Neuronal stem cell (in vitro differentiated cells): ENCODE data around the gene PRDX2.

ENCODE experiments used
- DNase-seq: peaks from one replicate; pipeline ENCODE4 v3.0.0-alpha.2; 2013; ENCODE audit warnings: low spot score
- H2AFZ ChIP-seq: one replicate; pipeline ENCODE4 v1.6.1; 2013; ENCODE audit warnings: mild to moderate bottlenecking, low read length, inconsistent platforms
- H2AK5ac ChIP-seq: 2 replicates; pipeline ENCODE4 v1.6.1; 2013; ENCODE audit warnings: low read depth, mild to moderate bottlenecking, inconsistent platforms, low read length, moderate library complexity, mixed read lengths
- H2BK120ac ChIP-seq: 2 replicates; pipeline ENCODE4 v1.6.1; 2013; ENCODE audit warnings: low read depth, mild to moderate bottlenecking, inconsistent platforms, low read length, moderate library complexity, mixed read lengths
- H2BK12ac ChIP-seq: one replicate; pipeline ENCODE4 v1.6.1; 2013; ENCODE audit warnings: low read length, inconsistent platforms
- H2BK15ac ChIP-seq: 2 replicates; pipeline ENCODE4 v1.6.1; 2013; ENCODE audit warnings: mild to moderate bottlenecking, low read length, inconsistent platforms, mixed read lengths
- H2BK5ac ChIP-seq: one replicate; pipeline ENCODE4 v1.6.1; 2013; ENCODE audit warnings: inconsistent platforms, mild to moderate bottlenecking, low read length, moderate library complexity
- H3K14ac ChIP-seq: one replicate; pipeline ENCODE4 v1.6.1; 2013; ENCODE audit warnings: low read length, inconsistent platforms
- H3K18ac ChIP-seq: 2 replicates; pipeline ENCODE4 v1.6.1; 2013; ENCODE audit warnings: low read length, inconsistent platforms
- H3K23ac ChIP-seq: 2 replicates; pipeline ENCODE4 v1.6.1; 2013; ENCODE audit warnings: low read depth, mild to moderate bottlenecking, mixed read lengths, low read length, inconsistent platforms; ENCODE audit not compliant: poor library complexity
- H3K27ac ChIP-seq: replicated peaks from 3 replicates; pipeline ENCODE4 v1.5.1; 2013; ENCODE audit warnings: low read length, inconsistent platforms
- H3K27me3 ChIP-seq, 3 experiments: 2 replicates each; pipeline ENCODE4 v1.6.1; 2013; ENCODE audit warnings: low read length in 3 of 3, mild to moderate bottlenecking in 2 of 3, inconsistent platforms in 1 of 3, low read depth in 1 of 3, mixed read lengths in 1 of 3, moderate library complexity in 1 of 3; ENCODE audit not compliant: control insufficient read depth in 3 of 3, insufficient read depth in 3 of 3
- H3K36me3 ChIP-seq, 2 donors: replicated peaks in 1 of 2; 2 replicates each; pipeline ENCODE4 v1.6.1; 2013; ENCODE audit warnings: low read length in 2 of 2; ENCODE audit not compliant: control insufficient read depth in 2 of 2, insufficient read depth in 2 of 2
- H3K4ac ChIP-seq: 2 replicates; pipeline ENCODE4 v1.6.1; 2013; ENCODE audit warnings: inconsistent platforms, mild to moderate bottlenecking, low read length, moderate library complexity
- H3K4me1 ChIP-seq, 2 donors: 1 replicate in 1 of 2; 2 replicates in 1 of 2; pipeline ENCODE4 v1.6.1; 2013; ENCODE audit warnings: low read length in 2 of 2, low read depth in 1 of 2; ENCODE audit not compliant: control insufficient read depth in 2 of 2, insufficient read depth in 1 of 2
- H3K4me2 ChIP-seq: one replicate; pipeline ENCODE4 v1.6.1; 2013; ENCODE audit warnings: mild to moderate bottlenecking, low read length, inconsistent platforms; ENCODE audit not compliant: insufficient read depth, poor library complexity, severe bottlenecking
- H3K4me3 ChIP-seq, 2 donors: 2 replicates each; pipeline ENCODE4 v1.5.1; 2013; ENCODE audit warnings: low read length in 2 of 2, mild to moderate bottlenecking in 2 of 2, inconsistent platforms in 1 of 2, moderate library complexity in 1 of 2
- H3K79me1 ChIP-seq: one replicate; pipeline ENCODE4 v1.6.1; 2013; ENCODE audit warnings: low read depth, mild to moderate bottlenecking, inconsistent platforms, low read length, moderate library complexity
- H3K9ac ChIP-seq: one replicate; pipeline ENCODE4 v1.6.1; 2013; ENCODE audit warnings: mild to moderate bottlenecking, low read depth, low read length, inconsistent platforms; ENCODE audit not compliant: poor library complexity
- H3K9me3 ChIP-seq, 2 donors: replicated peaks in 1 of 2; 2 replicates each; pipeline versions ENCODE3 to v1.6.1; 2013; ENCODE audit warnings: low read length in 2 of 2, mild to moderate bottlenecking in 2 of 2, inconsistent platforms in 1 of 2, low read depth in 1 of 2, mixed read lengths in 1 of 2, moderate library complexity in 1 of 2; ENCODE audit not compliant: control insufficient read depth in 2 of 2, insufficient read depth in 1 of 2
- H4K8ac ChIP-seq: one replicate; pipeline ENCODE4 v1.6.1; 2013; ENCODE audit warnings: low read depth, mild to moderate bottlenecking, inconsistent platforms, low read length, moderate library complexity
- H4K91ac ChIP-seq: one replicate; pipeline ENCODE4 v1.6.1; 2013; ENCODE audit warnings: low read length, low read depth, mild to moderate bottlenecking, inconsistent platforms; ENCODE audit not compliant: poor library complexity
- WGBS, 2 donors: extraction: QIAGEN DNeasy Blood & Tissue Kit; methylation state at CpG; one replicate each; pipeline ENCODE4 v1.1.7; 2013; ENCODE audit warnings: missing lambda C conversion rate in 2 of 2, mixed read lengths in 1 of 2; ENCODE audit not compliant: insufficient read length in 2 of 2, insufficient replicate concordance in 1 of 2; ENCODE audit errors: extremely low coverage in 2 of 2; 5-methylcytosine and 5-hydroxymethylcytosine counted together

The PRDX2 gene

DNA sequence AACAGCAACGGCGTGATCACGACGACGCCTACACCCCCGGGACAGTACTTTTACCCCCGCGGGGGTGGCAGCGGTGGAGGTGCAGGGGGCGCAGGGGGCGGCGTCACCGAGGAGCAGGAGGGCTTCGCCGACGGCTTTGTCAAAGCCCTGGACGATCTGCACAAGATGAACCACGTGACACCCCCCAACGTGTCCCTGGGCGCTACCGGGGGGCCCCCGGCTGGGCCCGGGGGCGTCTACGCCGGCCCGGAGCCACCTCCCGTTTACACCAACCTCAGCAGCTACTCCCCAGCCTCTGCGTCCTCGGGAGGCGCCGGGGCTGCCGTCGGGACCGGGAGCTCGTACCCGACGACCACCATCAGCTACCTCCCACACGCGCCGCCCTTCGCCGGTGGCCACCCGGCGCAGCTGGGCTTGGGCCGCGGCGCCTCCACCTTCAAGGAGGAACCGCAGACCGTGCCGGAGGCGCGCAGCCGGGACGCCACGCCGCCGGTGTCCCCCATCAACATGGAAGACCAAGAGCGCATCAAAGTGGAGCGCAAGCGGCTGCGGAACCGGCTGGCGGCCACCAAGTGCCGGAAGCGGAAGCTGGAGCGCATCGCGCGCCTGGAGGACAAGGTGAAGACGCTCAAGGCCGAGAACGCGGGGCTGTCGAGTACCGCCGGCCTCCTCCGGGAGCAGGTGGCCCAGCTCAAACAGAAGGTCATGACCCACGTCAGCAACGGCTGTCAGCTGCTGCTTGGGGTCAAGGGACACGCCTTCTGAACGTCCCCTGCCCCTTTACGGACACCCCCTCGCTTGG is 9.3 kb downstream of the PRDX2 start:
- Histone ChIP-seq H2BK15ac (peak overlapping the region; percentile 84), H4K91ac (no peak overlapping the region), H3K23ac (peak overlapping the region; percentile 85), H3K18ac (peak overlapping the region; percentile 97), H2AFZ (peak overlapping the region; percentile 88), H2BK120ac (no peak overlapping the region), H3K9me3 (no peaks in the 10 kb centered on the region), H3K27ac (no peak overlapping the region), H3K4me3 (peak overlapping the region; percentile 60 to 79), H3K4me1 (peaks cover 24 to 43% of the 10 kb centered on the region in 2 donors), H3K4ac (peak overlapping the region; percentile 37), H3K14ac (peak overlapping the region; percentile 42), H3K27me3 (peaks cover 0 to 31% (median 3%) of the 10 kb centered on the region in 3 experiments), H3K36me3 (peaks cover 0 to 7% of the 10 kb centered on the region in 2 donors), H4K8ac (no peak overlapping the region), H2BK12ac (no peak overlapping the region), H2BK5ac (peak overlapping the region; percentile 71), H3K4me2 (peak overlapping the region; percentile 96), H3K79me1 (peaks cover 4% of the 10 kb centered on the region), H2AK5ac (peak overlapping the region; percentile 72), H3K9ac (peak overlapping the region; percentile 91)
- WGBS, 2 donors: no CpG with 5 or more reads among the region's 84 CpGs
- no peak for DNase-seq

DNA sequence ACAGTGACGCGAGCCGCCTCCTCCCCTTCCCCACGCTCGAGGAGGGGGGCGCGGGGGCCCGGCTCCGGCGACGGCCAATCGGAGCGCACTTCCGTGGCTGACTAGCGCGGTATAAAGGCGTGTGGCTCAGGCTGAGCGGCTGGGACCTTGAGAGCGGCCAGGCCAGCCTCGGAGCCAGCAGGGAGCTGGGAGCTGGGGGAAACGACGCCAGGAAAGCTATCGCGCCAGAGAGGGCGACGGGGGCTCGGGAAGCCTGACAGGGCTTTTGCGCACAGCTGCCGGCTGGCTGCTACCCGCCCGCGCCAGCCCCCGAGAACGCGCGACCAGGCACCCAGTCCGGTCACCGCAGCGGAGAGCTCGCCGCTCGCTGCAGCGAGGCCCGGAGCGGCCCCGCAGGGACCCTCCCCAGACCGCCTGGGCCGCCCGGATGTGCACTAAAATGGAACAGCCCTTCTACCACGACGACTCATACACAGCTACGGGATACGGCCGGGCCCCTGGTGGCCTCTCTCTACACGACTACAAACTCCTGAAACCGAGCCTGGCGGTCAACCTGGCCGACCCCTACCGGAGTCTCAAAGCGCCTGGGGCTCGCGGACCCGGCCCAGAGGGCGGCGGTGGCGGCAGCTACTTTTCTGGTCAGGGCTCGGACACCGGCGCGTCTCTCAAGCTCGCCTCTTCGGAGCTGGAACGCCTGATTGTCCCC is 10.1 kb downstream of the PRDX2 start, which contains the start of gene JUNB:
TSS of gene JUNB (plus strand) at position 142 of the 706 bp plus-strand sequence. CDS start at position 428, 286 bp downstream.
- Histone ChIP-seq H2BK15ac (peak within 1 kb of the TSS; percentile 84), H2BK12ac (no peak within 1 kb of the TSS), H3K9ac (peak within 1 kb of the TSS; percentile 91), H2BK120ac (peak within 1 kb of the TSS; percentile 47), H3K36me3 (no peaks in the 10 kb centered on the region), H3K4ac (peak within 1 kb of the TSS; percentile 60), H2AK5ac (peak within 1 kb of the TSS; percentile 72), H3K9me3 (no peaks in the 10 kb centered on the region), H3K18ac (peak within 1 kb of the TSS; percentile 97), H3K4me1 (peaks cover 24 to 43% of the 10 kb centered on the region in 2 donors), H4K8ac (no peak within 1 kb of the TSS), H3K14ac (peak within 1 kb of the TSS; percentile 42), H3K23ac (peak within 1 kb of the TSS; percentile 100), H4K91ac (no peak within 1 kb of the TSS), H3K27me3 (peaks cover 0 to 31% (median 3%) of the 10 kb centered on the region in 3 experiments), H3K27ac (no peak within 1 kb of the TSS), H2AFZ (peak within 1 kb of the TSS; percentile 88), H3K4me2 (peak within 1 kb of the TSS; percentile 96), H3K79me1 (peaks cover 4% of the 10 kb centered on the region), H2BK5ac (peak within 1 kb of the TSS; percentile 71), H3K4me3 (peak within 1 kb of the TSS; percentile 60 to 79)
- DNase-seq: no peak
- no CpG with 5 or more reads among the region's 73 CpGs for WGBS, 2 donors

DNA sequence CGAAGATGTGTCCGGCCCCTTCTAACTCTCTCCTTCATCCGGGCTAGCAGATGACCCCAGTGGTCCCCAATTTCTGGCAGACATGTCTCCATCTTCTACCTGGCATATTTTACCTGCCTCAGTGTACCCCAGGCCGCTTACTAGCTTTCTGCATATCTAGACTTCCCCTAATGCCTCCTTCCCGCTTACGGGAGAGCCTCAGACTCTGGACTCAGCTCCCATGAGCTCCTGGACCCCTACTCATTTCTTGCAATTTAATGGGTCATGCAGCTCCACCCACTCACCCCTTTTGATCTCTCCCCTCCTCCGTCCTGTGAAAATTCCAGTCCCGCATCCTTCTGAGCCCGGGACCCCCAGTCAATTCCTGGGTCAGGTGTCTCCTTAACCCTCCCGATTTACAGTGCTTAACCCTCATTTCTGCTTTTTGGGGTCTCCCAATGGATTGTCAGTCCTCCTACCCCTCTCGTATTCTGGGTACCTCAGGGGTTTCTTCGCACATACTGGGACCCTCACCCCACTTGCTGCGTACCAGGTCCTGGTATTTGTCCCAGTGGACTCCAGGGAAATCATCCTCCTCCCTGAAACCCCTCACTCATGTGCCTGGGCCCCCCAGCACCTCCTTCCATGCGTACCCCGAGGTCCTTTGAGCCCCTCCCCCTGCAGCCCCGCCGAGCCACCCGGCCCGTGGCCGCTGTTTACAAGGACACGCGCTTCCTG is 10.8 kb downstream of the PRDX2 start:
- Histone ChIP-seq H3K4ac (no peak overlapping the region), H2AK5ac (no peak overlapping the region), H4K8ac (no peak overlapping the region), H3K27ac (no peak overlapping the region), H2BK12ac (no peak overlapping the region), H4K91ac (no peak overlapping the region), H3K18ac (peak overlapping the region; percentile 89), H2BK5ac (no peak overlapping the region), H3K4me2 (peak overlapping the region; percentile 96), H3K14ac (no peak overlapping the region), H2BK120ac (peak overlapping the region; percentile 47), H3K9me3 (no peaks in the 10 kb centered on the region), H3K9ac (peak overlapping the region; percentile 61), H3K27me3 (peaks cover 0 to 31% (median 3%) of the 10 kb centered on the region in 3 experiments), H2BK15ac (no peak overlapping the region), H3K36me3 (no peaks in the 10 kb centered on the region), H3K4me1 (peaks cover 21 to 40% of the 10 kb centered on the region in 2 donors), H2AFZ (peak overlapping the region; percentile 87), H3K4me3 (peak overlapping the region; percentile 46 to 60), H3K79me1 (peaks cover 4% of the 10 kb centered on the region), H3K23ac (peak overlapping the region; percentile 100)
- no peak for DNase-seq
- WGBS, 2 donors: no CpG with 5 or more reads among the region's 22 CpGs
